ENCODE data around the gene RALY. TPM values are rescaled to one million over a fixed set of nuclear protein-coding genes. Genes with fewer than 3 reads are reported as not detected.

RALY gene
- total RNA-seq, 1 experiment from 2014 or later = 119 TPM

- Histone ChIP-seq H3K4me2 (ENCODE audit: low read length) (no peak overlapping the region), H3K27ac (ENCODE audit: low read depth, low read length) (no peak overlapping the region), H3K9me2 (ENCODE audit: insufficient read depth) (no peaks in the 10 kb centered on the region), H3K4me3 (replicated peaks in 1 of 2; ENCODE audit: low read depth in 1 of 2, low read length in 2 of 2) (no peak overlapping the region), H2AFZ (ENCODE audit: low read depth, low read length, poor library complexity, severe bottlenecking) (no peak overlapping the region), H3K79me2 (ENCODE audit: insufficient read depth, low read length) (peaks cover 1% of the 10 kb centered on the region; the same call in 1 of the 2 replicates), H4K20me1 (ENCODE audit: insufficient read depth) (no peaks in the 10 kb centered on the region), H3K9ac (ENCODE audit: low read length) (no peak overlapping the region), H3K9me3 (ENCODE audit: control insufficient read depth in 1 of 2, insufficient read depth in 1 of 2, low read depth in 1 of 2, low read length in 2 of 2) (no peaks in the 10 kb centered on the region), H3K4me1 (ENCODE audit: control insufficient read depth in 1 of 2, insufficient read depth in 2 of 2, low read length in 2 of 2) (peaks cover under 1 to 3% of the 10 kb centered on the region in 2 experiments; a peak in 3 of 4 replicates), H3K27me3 (ENCODE audit: insufficient read depth, low read length) (no peaks in the 10 kb centered on the region), H3K36me3 (ENCODE audit: control insufficient read depth in 1 of 2, insufficient read depth in 2 of 2, low read length in 2 of 2) (no peaks in the 10 kb centered on the region)
- no TSS peak for BruUV-seq (replicated peaks)
- ChIA-PET POLR2A (no interaction called here), RAD21 (ENCODE audit: low non-redundant PET in 1 of 2, low total read pairs in 2 of 2, uncharacterized antibody in 2 of 2, unreplicated experiment in 2 of 2) (no interaction called here), CTCF (no interaction called here)
- intact Hi-C loops (cut with micrococcal nuclease) = no loop called here
- ATAC-seq = no peak
- no peak for TF ChIP-seq SIN3A (IDR thresholded peaks at IDR 0.05; ENCODE audit: low read depth)
- TF ChIP-seq REST (IDR thresholded peaks at IDR 0.05; ENCODE audit: low read depth) = no peak
- no peak for TF ChIP-seq ZFX (IDR thresholded peaks at IDR 0.05)
- TF ChIP-seq CTCF (IDR thresholded peaks at IDR 0.05 in 2 of 3, conservative IDR thresholded peaks at IDR 0.05 in 1 of 3; ENCODE audit: borderline replicate concordance in 1 of 3, insufficient read depth in 1 of 3, low read depth in 2 of 3, low read length in 2 of 3) = no peak
- TF ChIP-seq POLR2AphosphoS5 (IDR thresholded peaks at IDR 0.05; ENCODE audit: low read depth, low read length) = no peak
- TF ChIP-seq YY1 (IDR thresholded peaks at IDR 0.05; ENCODE audit: extremely low read depth, insufficient replicate concordance, low read depth, low read length) = no peak
- no peak for TF ChIP-seq TCF7L2 (IDR thresholded peaks at IDR 0.05; ENCODE audit: borderline replicate concordance, extremely low read depth, insufficient read depth, insufficient read length)
- TF ChIP-seq FOSL1 (IDR thresholded peaks at IDR 0.05; ENCODE audit: low read depth) = no peak
- no peak for DNase-seq (ENCODE audit: low read depth, low spot score)
These were observed 7.0 kb upstream of the RALY start for GRCh38 chr20:33986560-33987216.

Data from HCT116 (cell line).